Lung (tissue), 12 donors: Measurements from ENCODE around the gene CEP76. TPM values are rescaled to one million over a fixed set of nuclear protein-coding genes. Genes with fewer than 3 reads are reported as not detected.

Experiments used
- ATAC-seq: fragments of 200-7000 bp; cut with Tn5 transposase; one replicate; pipeline ENCODE4 v1.9.1; 2020; ENCODE audit warnings: moderate number of reproducible peaks; ENCODE audit not compliant: insufficient read depth, low FRiP score
- DNase-seq, 3 donors: peaks; one replicate each; pipeline ENCODE4 v3.0.0-alpha.2; 2013 to 2017
- H3K27ac ChIP-seq, 2 donors: one replicate each; pipeline ENCODE4 v1.5.1; 2013; ENCODE audit warnings: mild to moderate bottlenecking in 2 of 2, moderate library complexity in 2 of 2, control low read depth in 1 of 2, inconsistent platforms in 1 of 2, low read depth in 1 of 2, low read length in 1 of 2
- H3K27me3 ChIP-seq, 3 donors: one replicate each; pipeline ENCODE4 v1.5.1; 2013; ENCODE audit warnings: low read length in 2 of 3; ENCODE audit not compliant: control insufficient read depth in 3 of 3, insufficient read depth in 3 of 3
- H3K36me3 ChIP-seq, 4 donors: one replicate each; pipeline ENCODE4 v1.5.1; 2013; ENCODE audit warnings: low read length in 4 of 4, mild to moderate bottlenecking in 1 of 4, moderate library complexity in 1 of 4; ENCODE audit not compliant: control insufficient read depth in 4 of 4, insufficient read depth in 4 of 4
- H3K4me1 ChIP-seq, 5 donors: one replicate each; pipeline ENCODE4 v1.5.1; 2013; ENCODE audit warnings: low read length in 5 of 5, mild to moderate bottlenecking in 2 of 5, moderate library complexity in 1 of 5; ENCODE audit not compliant: control insufficient read depth in 5 of 5, insufficient read depth in 5 of 5
- H3K4me3 ChIP-seq: one replicate; pipeline ENCODE4 v1.5.1; 2013; ENCODE audit warnings: mild to moderate bottlenecking, control low read depth, moderate library complexity
- H3K9ac ChIP-seq, 2 donors: one replicate each; pipeline ENCODE4 v1.5.1; 2013; ENCODE audit warnings: low read length in 2 of 2, control low read depth in 1 of 2; ENCODE audit not compliant: insufficient read depth in 1 of 2
- H3K9me3 ChIP-seq, 4 donors: one replicate each; pipeline ENCODE4 v1.5.1; 2013; ENCODE audit warnings: low read length in 3 of 4, mild to moderate bottlenecking in 1 of 4, moderate library complexity in 1 of 4; ENCODE audit not compliant: control insufficient read depth in 4 of 4, insufficient read depth in 3 of 4
- WGBS, 2 donors: extraction: QIAGEN DNeasy Blood & Tissue Kit; methylation state at CpG; one replicate each; pipeline ENCODE4 v1.1.7; 2013; 5-methylcytosine and 5-hydroxymethylcytosine counted together
- polyA plus RNA-seq, 2 donors: library from polyadenylated mRNA; stranded (reverse); fragments of 200-250 nt; gene quantifications; one replicate each; pipeline ENCODE4 v1.2.1, GENCODE V29; 2013
- total RNA-seq, 2 donors: library from RNA; depleted of rRNA in 1 of 2; stranded (reverse); fragments of >200 nt in 1 of 2; gene quantifications; one replicate each; pipeline ENCODE4 v1.2.1, GENCODE V29; 2014 to 2021
- TF ChIP-seq, protein P1 (sequence below): IDR thresholded peaks from 2 replicates; pipeline ENCODE4 v1.5.1; 2012; ENCODE audit warnings: mild to moderate bottlenecking; ENCODE audit errors: control extremely low read depth, extremely low read depth
- donor health status: control.
- donor health status: control.
- donor health status: Bipolar disorder and iron deficiency.
- donor health status: healthy.
- donor health status: DM: yes; HTN: yes; CAD: no.

The CEP76 gene
- total and polyA plus RNA-seq, 4 donors: 3.0 to 10.4 (median 3.9) TPM

DNA sequence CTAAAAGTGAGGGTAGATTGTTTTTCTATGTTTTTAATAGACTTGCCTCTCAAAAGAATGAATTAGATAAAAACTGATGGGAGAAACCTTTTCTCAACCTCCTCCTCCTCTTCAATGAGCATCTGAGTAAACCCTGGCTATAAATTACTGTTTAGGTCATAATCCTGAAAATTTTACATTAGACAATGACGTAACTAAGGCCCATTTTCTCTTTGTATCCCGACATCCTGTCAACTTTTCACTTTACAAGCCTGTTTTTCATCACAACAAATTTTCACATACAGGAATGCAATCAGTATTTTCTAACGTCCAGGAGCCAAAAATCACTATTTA lies 46.0 kb downstream of the CEP76 start:
- peak in 1 of 3 donors; percentile 57 for DNase-seq
- TF ChIP-seq, protein P1, sequence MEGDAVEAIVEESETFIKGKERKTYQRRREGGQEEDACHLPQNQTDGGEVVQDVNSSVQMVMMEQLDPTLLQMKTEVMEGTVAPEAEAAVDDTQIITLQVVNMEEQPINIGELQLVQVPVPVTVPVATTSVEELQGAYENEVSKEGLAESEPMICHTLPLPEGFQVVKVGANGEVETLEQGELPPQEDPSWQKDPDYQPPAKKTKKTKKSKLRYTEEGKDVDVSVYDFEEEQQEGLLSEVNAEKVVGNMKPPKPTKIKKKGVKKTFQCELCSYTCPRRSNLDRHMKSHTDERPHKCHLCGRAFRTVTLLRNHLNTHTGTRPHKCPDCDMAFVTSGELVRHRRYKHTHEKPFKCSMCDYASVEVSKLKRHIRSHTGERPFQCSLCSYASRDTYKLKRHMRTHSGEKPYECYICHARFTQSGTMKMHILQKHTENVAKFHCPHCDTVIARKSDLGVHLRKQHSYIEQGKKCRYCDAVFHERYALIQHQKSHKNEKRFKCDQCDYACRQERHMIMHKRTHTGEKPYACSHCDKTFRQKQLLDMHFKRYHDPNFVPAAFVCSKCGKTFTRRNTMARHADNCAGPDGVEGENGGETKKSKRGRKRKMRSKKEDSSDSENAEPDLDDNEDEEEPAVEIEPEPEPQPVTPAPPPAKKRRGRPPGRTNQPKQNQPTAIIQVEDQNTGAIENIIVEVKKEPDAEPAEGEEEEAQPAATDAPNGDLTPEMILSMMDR: no peak
- Histone ChIP-seq H3K27me3 (no peaks in the 10 kb centered on the region), H3K27ac (peak overlapping the region in 1 of 2 donors; percentile 95), H3K4me3 (peak overlapping the region; percentile 90), H3K9me3 (peaks cover 0 to 4% (median 0%) of the 10 kb centered on the region in 4 donors), H3K36me3 (peaks cover 0 to 2% (median 0%) of the 10 kb centered on the region in 4 donors), H3K4me1 (peaks cover 0 to 12% (median 8%) of the 10 kb centered on the region in 5 donors), H3K9ac (peak overlapping the region; percentile 77 to 96)
- WGBS, 2 donors: 12 to 28% methylated on average over 3 of the region's 3 CpGs
- no peak for ATAC-seq

DNA sequence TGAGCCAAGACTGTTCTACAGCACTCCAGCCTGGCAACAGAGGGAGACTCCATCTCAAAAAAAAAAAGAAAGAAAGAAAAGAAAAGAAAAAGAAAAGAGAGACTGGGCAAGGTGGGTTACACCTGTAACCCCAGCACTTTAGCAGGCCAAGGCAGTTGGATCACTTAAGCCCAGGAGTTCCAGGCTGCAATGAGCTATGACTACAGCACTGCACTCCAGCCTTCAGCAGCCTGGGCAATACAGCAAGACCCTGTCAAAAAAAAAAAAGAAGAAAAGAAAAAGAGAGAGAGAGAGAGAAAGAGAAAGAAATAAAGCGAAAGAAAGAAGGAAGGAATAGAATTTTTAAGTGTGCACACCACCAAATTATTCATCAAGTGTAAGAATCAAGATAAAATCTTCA lies 47.6 kb downstream of the CEP76 start:
- DNase-seq (no peak), ATAC-seq (no peak)
- TF ChIP-seq, protein P1: no peak
- Histone ChIP-seq H3K36me3 (no peaks in the 10 kb centered on the region), H3K9me3 (peaks cover 0 to 4% (median 0%) of the 10 kb centered on the region in 4 donors), H3K9ac (no peak overlapping the region), H3K27me3 (no peaks in the 10 kb centered on the region), H3K4me3 (no peak overlapping the region), H3K4me1 (peaks cover 0 to 12% (median 8%) of the 10 kb centered on the region in 5 donors), H3K27ac (no peak overlapping the region)
- 81 to 91% methylated on average over 1 of the region's 1 CpG for WGBS, 2 donors

DNA sequence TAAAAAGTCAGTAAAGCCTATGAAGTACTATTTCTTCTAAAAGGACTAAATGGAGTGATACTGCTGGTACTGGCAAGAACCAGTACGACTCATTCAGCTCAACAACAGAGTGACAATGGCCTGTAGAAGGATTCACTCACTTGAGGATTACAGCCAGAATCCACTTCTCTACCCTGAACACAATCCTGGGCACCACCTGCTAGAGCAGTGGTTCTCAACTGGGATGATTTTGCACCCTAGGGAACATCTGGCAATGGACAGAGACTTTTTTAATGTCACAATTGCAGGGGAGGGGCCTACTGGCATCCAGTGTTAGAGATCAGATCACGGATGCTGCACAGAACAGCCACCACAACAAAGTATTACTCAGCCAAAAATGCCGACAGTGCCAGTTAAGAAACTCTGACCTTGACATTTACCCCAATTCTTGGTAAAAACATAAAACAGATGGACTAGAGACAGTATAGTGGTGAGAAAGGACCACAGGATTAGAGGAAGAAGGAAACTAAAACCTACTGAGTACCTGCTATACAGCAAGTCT lies 49.6 kb downstream of the CEP76 start:
- 50 to 58% methylated on average over 3 of the region's 3 CpGs for WGBS, 2 donors
- Histone ChIP-seq H3K36me3 (no peaks in the 10 kb centered on the region), H3K4me3 (no peak overlapping the region), H3K27ac (no peak overlapping the region), H3K9ac (no peak overlapping the region), H3K27me3 (no peaks in the 10 kb centered on the region), H3K9me3 (peaks cover 0 to 4% (median 0%) of the 10 kb centered on the region in 4 donors), H3K4me1 (peaks cover 0 to 12% (median 8%) of the 10 kb centered on the region in 5 donors)
- DNase-seq: no peak
- TF ChIP-seq, protein P1: no peak
- ATAC-seq: no peak

DNA sequence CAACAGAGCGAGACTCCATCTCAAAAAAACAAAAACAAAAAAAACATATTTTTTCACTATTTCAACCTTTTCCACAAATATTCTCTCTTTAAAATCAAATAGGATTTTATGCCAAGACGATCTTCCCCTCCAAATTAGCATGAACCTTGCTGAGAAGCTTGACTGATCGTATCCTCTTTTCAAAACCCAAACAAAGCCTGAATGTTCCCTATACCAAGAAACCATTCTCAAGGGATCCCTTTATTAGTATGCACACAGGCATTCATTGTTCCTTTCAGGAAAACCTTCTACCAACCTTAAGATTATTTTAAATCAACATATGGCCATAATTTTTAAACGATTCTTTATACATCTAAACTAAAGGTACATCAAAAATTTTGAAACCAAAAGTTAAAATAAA lies 50.9 kb downstream of the CEP76 start:
- Histone ChIP-seq H3K27me3 (no peaks in the 10 kb centered on the region), H3K36me3 (peaks cover 0 to 1% (median 0%) of the 10 kb centered on the region in 4 donors), H3K27ac (no peak overlapping the region), H3K4me1 (peaks cover 0 to 10% (median 8%) of the 10 kb centered on the region in 5 donors), H3K9ac (no peak overlapping the region), H3K4me3 (no peak overlapping the region), H3K9me3 (no peaks in the 10 kb centered on the region)
- TF ChIP-seq, protein P1: no peak
- WGBS, 2 donors: 81 to 84% methylated on average over 4 of the region's 4 CpGs
- DNase-seq: no peak
- no peak for ATAC-seq
